ENCODE data around the gene NPM1.
"Not testable (repeated sequence)": the region's sequence is repeated elsewhere in the genome, so short reads cannot be mapped to it uniquely, and the experiment has no call there.

Gene NPM1

DNA sequence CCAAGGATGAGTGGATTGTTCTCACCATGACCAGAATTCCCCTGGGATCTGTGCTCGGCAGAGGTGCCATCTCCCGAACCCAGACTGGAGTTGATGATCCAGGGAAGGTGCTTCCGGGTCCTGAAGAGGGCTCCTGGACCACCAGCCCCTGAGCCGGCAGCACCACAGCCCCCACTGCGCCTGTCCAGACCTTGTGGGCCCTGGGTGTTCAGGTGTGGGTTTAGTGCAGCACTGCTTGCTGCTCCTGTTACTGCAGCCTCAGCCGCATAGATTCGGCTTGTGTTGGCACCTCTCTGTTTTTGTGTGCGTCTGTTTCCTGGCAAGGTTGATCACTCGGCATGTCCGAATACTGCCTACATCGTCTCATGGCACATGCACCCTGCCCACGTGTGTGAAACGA, 16.3 kb upstream of the NPM1 start:
- no peaks in the 10 kb centered on the region; the same call in 1 of the 2 replicates for H3K27me3 ChIP-seq (replicated peaks; ENCODE audit: control insufficient read depth, insufficient read depth, low read length)
- no peak for DNase-seq (ENCODE audit: extremely low read depth, insufficient read length)
- TF ChIP-seq, protein P1, sequence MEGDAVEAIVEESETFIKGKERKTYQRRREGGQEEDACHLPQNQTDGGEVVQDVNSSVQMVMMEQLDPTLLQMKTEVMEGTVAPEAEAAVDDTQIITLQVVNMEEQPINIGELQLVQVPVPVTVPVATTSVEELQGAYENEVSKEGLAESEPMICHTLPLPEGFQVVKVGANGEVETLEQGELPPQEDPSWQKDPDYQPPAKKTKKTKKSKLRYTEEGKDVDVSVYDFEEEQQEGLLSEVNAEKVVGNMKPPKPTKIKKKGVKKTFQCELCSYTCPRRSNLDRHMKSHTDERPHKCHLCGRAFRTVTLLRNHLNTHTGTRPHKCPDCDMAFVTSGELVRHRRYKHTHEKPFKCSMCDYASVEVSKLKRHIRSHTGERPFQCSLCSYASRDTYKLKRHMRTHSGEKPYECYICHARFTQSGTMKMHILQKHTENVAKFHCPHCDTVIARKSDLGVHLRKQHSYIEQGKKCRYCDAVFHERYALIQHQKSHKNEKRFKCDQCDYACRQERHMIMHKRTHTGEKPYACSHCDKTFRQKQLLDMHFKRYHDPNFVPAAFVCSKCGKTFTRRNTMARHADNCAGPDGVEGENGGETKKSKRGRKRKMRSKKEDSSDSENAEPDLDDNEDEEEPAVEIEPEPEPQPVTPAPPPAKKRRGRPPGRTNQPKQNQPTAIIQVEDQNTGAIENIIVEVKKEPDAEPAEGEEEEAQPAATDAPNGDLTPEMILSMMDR (IDR thresholded peaks at IDR 0.05; ENCODE audit: insufficient read depth, low read length, poor library complexity, severe bottlenecking), result no peak
- no peak overlapping the region for H3K4me3 ChIP-seq (replicated peaks; ENCODE audit: low read depth, low read length)
- H3K36me3 ChIP-seq (ENCODE audit: control insufficient read depth, insufficient read depth, low read length), result no peaks in the 10 kb centered on the region

DNA sequence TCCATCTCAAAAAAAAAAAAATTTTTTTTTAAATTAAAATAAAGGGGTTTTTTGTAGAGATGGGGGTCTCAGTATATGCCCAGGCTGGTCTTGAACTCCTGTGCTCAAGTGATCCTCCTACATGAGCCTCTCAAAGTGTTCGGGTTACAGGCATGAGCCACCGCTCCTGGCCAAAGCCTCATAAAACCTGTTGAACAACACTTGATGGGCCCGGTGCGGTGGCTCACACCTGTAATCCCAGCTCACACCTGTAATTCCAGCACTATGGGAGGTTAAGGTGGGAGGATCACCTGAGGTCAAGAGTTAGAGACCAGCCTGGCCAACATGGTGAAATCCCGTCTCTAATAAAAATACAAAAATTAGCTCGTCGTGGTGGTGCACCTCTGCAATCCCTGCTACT, 7.7 kb upstream of the NPM1 start:
- TF ChIP-seq, protein P1 (IDR thresholded peaks at IDR 0.05; ENCODE audit: insufficient read depth, low read length, poor library complexity, severe bottlenecking), result no peak
- H3K36me3 ChIP-seq (ENCODE audit: control insufficient read depth, insufficient read depth, low read length), result no peaks in the 10 kb centered on the region
- DNase-seq (ENCODE audit: extremely low read depth, insufficient read length), result no peak
- H3K4me3 ChIP-seq (replicated peaks; ENCODE audit: low read depth, low read length), result no peak overlapping the region
- no peaks in the 10 kb centered on the region for H3K27me3 ChIP-seq (replicated peaks; ENCODE audit: control insufficient read depth, insufficient read depth, low read length)

DNA sequence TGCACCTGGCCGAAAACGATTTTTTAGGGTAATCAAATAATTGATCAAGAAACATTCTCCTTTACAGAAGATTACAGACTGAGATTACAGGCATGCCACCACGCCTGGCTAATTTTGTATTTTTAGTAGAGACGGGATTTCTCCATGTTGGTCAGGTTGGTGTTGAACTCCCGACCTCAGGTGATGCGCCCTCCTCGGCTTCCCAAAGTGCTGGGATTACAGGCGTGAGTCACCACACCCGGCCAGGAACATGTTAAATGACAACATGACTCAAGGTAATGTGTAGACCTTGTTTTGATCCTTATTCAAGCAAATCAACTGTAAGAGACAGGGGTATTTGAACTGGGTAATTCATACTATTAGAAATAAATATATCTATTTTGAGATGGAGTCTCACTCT, 3.2 kb upstream of the NPM1 start:
- H3K27me3 ChIP-seq (replicated peaks; ENCODE audit: control insufficient read depth, insufficient read depth, low read length); H3K36me3 ChIP-seq (ENCODE audit: control insufficient read depth, insufficient read depth, low read length); H3K4me3 ChIP-seq (replicated peaks; ENCODE audit: low read depth, low read length); DNase-seq (ENCODE audit: extremely low read depth, insufficient read length): not testable (repeated sequence)

DNA sequence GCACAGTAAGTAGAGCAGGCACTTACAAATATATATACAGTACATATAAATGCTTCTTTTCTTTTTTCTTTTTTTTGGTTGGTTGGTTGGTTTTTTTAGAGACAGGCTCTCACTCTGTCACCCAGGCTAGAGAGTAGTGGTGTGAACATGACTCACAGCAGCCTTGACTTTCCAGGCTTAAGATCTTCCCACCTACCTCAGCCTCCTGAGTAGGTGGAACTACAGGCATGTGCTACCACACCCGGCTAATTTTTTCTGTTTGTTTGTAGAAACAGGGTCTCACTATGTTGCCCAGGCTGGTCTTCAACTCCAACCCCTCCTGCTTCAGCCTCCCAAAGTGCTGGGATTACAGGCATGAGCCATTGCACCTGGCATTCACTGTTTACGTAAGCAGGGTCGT, 2.6 kb upstream of the NPM1 start:
- DNase-seq (ENCODE audit: extremely low read depth, insufficient read length); H3K27me3 ChIP-seq (replicated peaks; ENCODE audit: control insufficient read depth, insufficient read depth, low read length); H3K4me3 ChIP-seq (replicated peaks; ENCODE audit: low read depth, low read length): not testable (repeated sequence)

DNA sequence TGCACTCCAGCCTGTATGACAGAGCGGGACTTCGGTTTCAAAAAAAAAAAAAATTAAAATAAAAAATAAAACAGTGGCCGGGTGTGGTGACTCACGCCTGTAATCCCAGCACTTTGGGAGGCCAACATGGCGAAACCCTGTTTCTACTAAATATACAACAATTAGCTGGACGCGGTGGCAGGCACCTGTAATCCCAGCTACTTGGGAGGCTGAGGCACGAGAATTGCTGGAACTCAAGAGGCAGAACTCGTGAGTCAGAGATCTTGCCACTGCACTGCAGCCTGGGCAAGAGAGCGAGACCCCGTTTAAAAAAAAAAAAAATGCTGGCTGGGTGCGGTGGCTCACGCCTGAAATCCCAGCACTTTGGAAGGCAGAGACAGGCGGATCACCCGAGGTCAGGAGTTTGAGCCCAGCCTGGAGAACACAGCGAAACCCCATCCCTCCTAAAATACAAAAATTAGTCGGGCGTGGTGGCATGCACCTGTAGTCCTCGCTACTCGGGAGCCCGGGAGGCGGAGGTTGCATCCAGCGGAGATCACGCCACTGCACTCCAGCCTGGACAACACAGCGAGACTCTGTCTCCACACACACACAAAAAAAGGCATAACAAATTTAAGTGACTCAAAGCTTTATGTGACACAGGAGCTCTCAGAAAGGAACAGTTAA, 1.5 kb upstream of the NPM1 start:
- Histone ChIP-seq H3K27me3 (replicated peaks; ENCODE audit: control insufficient read depth, insufficient read depth, low read length) (no peaks in the 10 kb centered on the region), H3K36me3 (ENCODE audit: control insufficient read depth, insufficient read depth, low read length) (peaks cover 1% of the 10 kb centered on the region), H3K4me3 (replicated peaks; ENCODE audit: low read depth, low read length) (no peak overlapping the region)
- no peak for DNase-seq (ENCODE audit: extremely low read depth, insufficient read length)
- TF ChIP-seq, protein P1 (IDR thresholded peaks at IDR 0.05; ENCODE audit: insufficient read depth, low read length, poor library complexity, severe bottlenecking), result no peak

More for the DNA sequence above, 2.6 kb upstream of the NPM1 start:
- not testable (repeated sequence) for H3K36me3 ChIP-seq (ENCODE audit: control insufficient read depth, insufficient read depth, low read length)

DNA sequence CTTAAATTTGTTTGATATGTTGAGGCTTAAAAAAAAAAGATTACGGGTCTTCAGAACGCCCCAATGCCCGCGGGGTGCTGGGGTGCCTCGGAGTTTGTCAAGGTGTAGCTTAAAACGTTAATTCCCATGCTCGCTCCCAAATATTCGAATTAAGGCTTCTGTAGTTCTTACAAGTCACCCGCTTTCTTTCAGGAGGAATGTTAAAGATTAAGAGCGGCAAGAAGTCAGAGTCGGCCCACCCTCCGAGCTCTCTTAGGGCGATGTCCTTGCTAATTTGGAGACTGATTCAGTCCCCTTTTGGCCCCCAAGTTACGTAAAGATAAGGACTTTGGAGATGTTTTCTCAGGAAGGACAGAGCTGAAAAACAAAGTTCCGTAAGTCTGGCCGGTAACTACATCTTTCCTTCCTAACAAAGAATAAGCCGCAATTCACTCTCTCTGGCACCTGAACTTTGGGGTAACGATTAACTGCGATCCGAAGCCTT, 746 bp upstream of the NPM1 start:
- H3K4me3 ChIP-seq (replicated peaks; ENCODE audit: low read depth, low read length), result peak overlapping the region; percentile 74
- no peaks in the 10 kb centered on the region for H3K27me3 ChIP-seq (replicated peaks; ENCODE audit: control insufficient read depth, insufficient read depth, low read length)
- peaks cover 7% of the 10 kb centered on the region for H3K36me3 ChIP-seq (ENCODE audit: control insufficient read depth, insufficient read depth, low read length)
- DNase-seq (ENCODE audit: extremely low read depth, insufficient read length), result peak; percentile 13
- TF ChIP-seq, protein P1 (IDR thresholded peaks at IDR 0.05; ENCODE audit: insufficient read depth, low read length, poor library complexity, severe bottlenecking), result no peak

Measured in GM06990 (cell line).